GM18519 (cell line): ENCODE results near the gene C11orf58.

Source experiments
- ATAC-seq: cut with Tn5 transposase; IDR thresholded peaks from one replicate; pipeline ENCODE4 v1.9.1; 2021; ENCODE audit warnings: mild to moderate bottlenecking, moderate library complexity; ENCODE audit not compliant: unreplicated experiment, low FRiP score

Gene C11orf58

DNA sequence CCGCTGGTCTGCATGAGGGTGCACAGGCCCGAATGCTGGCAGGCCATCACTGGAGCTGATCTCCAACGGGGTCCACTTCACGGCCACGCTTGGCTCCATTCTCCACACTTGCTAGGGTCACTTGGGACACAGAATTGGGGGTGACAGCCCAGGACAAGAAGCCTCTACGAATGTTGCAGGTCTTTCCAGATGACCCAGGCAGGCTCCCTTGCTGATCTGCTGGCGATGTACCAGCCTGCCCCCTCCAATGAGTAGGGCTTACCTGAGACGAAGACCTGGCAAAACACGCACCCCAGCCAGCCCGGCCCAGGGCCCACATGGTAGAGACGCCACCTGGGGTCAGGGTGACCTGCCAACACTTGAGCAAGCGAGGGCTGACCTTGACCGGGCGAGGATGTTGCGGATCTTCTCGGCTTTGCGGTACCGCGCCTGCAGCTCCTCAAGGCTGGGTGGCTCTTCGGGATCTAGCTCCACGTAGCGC is 44.9 kb downstream of the C11orf58 start:
- ATAC-seq, result no peak

DNA sequence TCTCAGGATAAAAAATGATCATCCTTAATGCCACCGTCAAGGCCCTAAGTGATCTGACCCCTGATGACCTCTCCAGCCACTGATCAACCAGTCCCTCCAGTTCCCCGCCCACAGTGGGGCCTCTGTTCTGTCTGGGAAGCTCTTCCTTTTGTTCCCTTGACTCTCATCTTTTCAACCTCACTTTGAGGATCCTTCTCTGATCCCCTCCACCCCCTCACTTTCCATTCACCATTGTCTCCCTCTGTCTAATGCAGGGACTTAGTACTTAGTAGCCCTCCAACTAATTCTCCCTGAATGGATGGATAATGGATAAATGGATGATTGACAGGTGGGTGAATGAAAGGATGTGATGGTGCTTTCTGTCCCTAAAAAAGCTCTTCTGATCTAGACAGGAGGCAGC is 45.6 kb downstream of the C11orf58 start:
- no peak for ATAC-seq

- no peak for ATAC-seq
Measured at GRCh38 chr11:16784666-16785065, 46.2 kb downstream of the C11orf58 start.

GRCh38 chr11:16785520-16786128 is 47.2 kb downstream of the C11orf58 start:
- peak; percentile 76 for ATAC-seq

- ATAC-seq, result no peak
Measured at GRCh38 chr11:16786131-16786530, 47.7 kb downstream of the C11orf58 start.

DNA sequence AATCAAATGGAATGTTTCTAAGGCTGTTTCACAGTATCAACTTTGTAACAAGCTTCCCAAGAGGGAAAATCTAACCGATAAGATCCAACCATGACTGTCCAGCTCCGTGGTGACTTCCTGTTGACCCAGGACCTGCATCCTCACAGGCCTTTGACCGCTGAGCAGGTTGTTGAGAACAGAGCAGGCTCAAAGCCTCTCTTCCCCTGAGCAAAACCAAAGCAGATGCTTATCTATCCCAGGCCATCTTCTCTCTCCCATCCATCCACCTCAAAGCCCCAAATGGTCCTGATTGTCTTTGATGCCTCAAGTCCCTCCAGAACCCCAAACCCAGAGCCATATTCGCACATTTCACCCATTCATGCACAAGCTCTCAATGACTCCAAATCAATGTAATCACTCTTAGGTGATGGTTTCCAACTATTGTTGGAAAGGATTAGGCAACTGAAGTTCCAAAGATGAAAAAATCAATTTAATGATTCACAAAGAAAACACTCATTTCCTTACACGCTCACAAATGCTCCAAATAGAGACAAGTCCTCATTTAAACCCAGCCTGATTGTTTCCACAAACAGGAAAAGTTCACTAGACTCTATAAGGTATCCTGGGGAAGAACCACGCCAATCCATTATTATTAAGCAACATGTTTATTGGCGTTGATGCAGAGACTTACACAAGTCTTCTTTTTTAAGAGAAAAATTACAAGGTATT is 48.7 kb downstream of the C11orf58 start:
- ATAC-seq, result no peak

DNA sequence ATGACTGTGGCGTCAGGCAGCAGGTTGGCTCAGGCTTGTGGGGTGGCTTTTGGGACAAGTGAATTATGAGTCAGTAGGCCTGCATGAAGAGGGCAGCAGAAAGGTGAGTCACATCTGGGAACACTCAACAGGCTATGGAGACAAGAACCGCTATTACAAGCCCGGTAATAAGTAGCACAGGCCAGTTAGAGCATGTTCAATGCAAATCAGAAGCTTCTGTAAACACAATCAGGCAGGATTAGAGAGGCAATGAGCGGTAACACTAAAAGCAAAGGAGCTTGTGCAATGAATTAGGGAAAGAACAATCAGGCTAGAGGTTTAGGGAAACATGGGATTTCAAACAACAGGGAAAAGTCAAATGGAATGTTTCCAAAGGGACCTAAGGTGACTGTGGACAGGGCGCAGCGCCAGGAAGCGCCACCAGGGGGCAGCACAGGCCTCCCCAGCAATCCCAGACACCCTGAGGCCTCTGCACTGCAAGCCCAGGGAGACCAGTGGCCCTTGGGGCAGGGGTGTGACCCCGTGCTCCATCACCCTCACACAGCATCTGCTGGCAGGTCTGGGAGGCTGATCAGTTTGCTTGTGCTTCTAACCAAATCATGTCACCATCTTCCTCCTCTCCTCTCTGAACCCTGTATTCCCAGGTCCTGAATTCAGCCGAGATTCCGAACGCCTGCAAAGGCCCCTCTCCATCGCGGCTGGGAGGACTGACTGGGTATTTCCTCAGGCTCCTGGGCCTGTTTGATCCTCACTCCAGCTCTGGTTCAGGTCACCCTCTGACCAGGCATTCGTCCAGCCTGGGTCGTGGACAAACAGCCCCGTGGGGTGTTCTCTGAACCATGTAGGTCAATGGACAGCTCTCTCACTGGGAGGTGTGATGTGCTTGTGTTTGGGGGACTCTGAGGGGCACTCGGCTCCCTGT is 50.0 kb downstream of the C11orf58 start:
- peak; percentile 56 for ATAC-seq

DNA sequence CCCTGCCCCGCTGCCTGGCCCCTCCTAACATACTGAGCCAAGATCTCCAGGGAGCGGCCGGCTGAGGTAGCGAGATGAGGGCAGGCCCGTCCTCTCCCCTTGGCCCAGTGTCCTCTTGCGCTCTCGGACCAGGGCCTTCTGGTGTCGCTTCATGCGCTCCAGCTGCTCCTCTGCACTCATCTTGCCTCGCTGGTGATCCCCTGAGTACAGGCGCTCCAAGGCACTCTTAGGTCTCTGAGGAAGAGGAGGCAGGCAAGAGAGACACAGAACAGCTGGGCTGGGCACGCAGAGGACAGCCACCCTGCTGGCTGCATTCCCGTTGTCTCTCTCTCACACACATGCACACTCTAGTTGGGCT is 50.6 kb downstream of the C11orf58 start:
- no peak for ATAC-seq

DNA sequence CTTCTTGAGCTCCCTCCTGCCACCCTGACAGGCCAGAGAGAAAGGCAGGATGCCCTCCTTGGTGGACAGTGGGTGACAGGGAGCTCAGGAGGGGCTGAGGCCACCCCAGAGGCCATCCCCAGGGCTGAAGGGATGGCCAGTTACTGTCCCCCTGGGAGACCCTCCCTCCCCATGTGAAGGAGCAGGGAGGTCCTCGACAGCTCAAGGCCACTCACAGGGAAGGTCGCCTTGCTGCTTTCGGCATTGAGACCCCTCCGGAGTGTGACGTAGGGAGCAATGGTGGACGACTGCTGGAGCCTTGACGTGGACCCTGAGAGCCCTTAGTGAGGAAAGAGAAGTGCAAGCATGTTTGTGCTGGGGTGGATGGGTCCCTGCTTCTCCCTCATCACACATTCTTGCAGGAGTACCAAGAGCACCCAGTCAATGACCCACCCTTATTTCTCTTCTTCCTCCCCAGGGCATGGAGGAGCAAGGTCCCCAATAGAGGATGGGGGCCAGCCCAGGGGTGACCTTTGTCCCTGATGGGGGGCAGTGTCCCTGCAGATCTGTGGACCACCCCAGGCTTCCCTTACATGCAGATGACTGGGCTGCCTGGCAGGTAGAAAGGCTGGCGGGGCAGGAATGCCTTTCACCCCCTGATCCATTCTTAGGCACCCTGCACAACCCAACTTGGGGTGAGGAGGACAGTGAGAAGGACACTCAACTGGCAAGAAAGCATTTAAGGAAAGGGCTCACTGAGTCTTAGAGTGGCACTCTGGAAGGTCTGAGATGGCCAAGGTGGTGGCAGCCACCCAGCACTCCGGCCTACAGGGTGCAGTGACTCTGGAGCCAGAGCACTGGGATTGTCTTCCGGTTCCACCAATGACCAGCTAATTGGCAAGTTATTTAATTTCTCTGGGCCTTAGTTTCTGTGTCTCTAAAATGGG is 51.4 kb downstream of the C11orf58 start:
- ATAC-seq, result no peak

GRCh38 chr11:16790486-16791190 is 52.2 kb downstream of the C11orf58 start:
- ATAC-seq, result no peak

DNA sequence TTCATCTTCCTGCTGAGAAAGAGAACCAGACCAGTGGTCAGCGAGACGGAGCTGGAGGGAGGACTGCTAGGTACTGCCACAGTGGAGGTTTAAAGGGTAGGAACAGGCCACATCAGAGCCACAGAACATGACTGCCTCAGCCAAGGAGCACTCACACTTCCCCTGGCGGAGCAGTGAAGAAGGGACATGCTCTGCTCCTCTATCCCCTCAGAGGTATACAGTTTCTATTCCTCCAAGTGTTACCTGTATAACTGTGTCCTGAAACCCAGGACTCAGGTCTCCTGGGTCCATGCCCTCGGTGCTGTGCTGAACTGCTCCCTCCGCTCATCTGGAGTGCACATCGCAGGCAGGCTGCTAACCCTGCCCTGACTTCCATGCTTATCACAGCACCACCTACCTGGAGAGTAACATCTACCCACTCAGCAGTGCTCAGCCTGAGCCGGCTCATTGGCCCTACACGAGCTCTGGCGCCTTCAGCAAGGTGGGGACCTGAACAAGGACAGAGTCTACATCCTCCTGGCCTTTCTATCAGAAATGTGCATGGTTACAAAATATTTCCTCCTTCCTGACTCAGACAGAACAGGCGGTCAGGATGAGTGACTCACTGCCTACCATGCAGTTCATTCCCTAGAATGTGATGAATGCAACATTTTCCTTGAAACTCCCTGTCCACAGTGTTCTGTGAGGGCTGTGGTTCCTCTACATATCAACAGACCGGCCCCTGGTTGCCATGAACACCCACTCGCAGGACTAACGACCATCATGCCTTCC is 52.9 kb downstream of the C11orf58 start:
- no peak for ATAC-seq

- ATAC-seq, result no peak
Measured at GRCh38 chr11:16792426-16792825, 54.0 kb downstream of the C11orf58 start.

DNA sequence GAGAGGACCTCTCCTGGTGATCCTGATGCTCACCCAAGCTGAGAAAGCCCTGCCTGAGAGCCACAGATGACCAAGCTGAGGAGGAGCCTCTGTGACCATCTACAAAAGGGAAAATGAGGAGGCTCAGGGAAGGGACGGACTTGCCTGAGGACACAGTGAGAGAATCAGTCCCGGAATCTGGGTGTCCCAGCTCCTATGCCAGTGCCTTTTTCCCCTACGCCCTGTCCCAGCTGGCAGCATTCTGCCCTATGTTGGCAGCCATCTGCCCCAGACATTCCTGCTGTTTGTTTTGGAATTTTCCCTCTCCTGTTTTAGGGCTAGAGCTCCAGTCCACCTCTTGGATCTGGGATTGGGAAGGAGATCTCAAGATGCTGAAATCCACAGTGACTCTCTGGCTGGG is 54.6 kb downstream of the C11orf58 start:
- no peak for ATAC-seq

DNA sequence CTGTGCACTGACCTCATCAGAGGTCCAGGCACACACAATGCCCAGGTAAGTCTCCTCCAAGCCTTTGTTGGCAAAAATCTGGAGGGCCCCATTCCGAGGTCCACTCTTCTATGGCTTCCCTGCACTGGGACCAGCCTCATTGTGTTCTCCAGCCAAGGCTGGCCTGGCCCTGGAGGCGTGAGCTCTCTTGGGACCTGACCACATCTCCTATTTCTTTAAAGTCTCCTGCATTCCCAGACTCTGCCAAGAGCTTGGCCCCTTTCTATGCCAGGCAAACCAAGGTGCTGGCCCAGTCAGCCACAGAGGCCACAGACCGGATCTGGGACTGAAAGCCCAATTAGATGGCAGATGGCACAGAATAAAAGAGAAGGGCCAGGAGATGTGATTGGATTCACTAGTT is 55.1 kb downstream of the C11orf58 start:
- no peak for ATAC-seq

DNA sequence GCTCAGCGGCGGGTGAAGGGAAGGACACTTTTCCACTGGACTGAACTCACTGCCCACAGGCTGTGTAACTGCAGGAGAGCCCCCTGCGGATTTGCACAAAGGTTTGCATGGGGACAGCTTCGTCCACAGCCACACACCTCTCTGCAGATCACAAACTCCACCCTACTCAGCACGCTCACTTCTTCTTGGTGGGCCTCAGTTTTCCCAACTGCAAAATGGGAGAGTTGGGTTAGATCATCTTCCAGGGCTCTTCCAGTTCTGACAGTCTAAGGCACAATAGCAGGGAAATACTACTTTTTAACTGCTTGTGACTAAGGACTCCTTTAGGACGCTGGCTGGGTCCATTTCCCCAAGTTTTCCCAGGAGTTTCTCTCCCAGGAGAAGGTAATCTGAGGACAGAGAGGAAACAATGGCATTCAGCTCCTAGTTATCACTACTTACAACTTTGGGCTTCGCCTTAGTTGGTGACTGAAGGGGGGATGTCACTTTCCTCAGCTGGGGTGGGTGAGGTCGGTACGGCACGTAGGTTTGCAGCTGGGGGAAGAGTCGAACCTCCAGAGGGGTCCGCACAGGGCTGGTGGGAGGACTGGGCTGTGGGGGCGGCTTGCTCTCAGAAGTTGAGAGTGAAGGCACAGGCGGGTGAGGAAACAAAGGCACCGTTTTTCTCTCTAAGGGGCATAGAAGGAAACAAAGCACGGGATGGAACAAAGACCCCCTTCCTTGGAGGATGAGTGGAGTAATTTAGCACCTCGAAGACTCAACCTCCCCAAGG is 55.8 kb downstream of the C11orf58 start:
- ATAC-seq, result no peak

GRCh38 chr11:16795146-16795545 is 56.7 kb downstream of the C11orf58 start:
- no peak for ATAC-seq

GRCh38 chr11:16796311-16796710 is 57.9 kb downstream of the C11orf58 start:
- no peak for ATAC-seq

DNA sequence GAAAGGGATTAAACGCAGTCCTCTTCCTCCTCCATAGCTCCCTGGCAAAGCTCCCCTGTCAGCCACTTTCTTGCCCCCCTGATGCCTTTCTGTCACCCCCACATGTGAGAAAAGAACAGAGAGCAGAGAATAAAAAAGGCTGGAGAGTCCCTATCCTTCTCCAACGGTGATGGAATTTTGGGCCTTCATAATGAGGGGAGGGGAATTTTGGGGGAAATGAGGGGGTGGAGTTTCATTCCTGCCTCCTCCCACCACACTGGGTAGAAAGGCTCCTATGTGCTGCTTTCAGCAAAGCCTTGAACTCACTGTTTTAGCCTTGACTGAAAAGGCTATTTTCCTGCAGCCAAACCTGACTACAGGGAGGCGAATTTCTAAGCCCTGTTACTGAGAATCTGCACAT is 59.3 kb downstream of the C11orf58 start:
- no peak for ATAC-seq
